Ovary (tissue), 3 donors: ENCODE data around the gene OBSCN.

Experiments
- CTCF ChIP-seq, 3 donors: fragments of 450-650 bp in 2 of 3; fragments of 200-600 bp in 1 of 3; IDR thresholded peaks; one replicate each; pipeline versions ENCODE4 v1.5.1 to v1.8.0; 2016 to 2022; ENCODE audit warnings: antibody characterized with exemption in 3 of 3, mild to moderate bottlenecking in 1 of 3
- POLR2A ChIP-seq: fragments of 450-650 bp; IDR thresholded peaks from one replicate; pipeline ENCODE4 v1.6.1; 2017; ENCODE audit warnings: antibody characterized with exemption, mild to moderate bottlenecking, moderate library complexity
- donor health status: DM: no; HTN: no; CAD: no.

DNA sequence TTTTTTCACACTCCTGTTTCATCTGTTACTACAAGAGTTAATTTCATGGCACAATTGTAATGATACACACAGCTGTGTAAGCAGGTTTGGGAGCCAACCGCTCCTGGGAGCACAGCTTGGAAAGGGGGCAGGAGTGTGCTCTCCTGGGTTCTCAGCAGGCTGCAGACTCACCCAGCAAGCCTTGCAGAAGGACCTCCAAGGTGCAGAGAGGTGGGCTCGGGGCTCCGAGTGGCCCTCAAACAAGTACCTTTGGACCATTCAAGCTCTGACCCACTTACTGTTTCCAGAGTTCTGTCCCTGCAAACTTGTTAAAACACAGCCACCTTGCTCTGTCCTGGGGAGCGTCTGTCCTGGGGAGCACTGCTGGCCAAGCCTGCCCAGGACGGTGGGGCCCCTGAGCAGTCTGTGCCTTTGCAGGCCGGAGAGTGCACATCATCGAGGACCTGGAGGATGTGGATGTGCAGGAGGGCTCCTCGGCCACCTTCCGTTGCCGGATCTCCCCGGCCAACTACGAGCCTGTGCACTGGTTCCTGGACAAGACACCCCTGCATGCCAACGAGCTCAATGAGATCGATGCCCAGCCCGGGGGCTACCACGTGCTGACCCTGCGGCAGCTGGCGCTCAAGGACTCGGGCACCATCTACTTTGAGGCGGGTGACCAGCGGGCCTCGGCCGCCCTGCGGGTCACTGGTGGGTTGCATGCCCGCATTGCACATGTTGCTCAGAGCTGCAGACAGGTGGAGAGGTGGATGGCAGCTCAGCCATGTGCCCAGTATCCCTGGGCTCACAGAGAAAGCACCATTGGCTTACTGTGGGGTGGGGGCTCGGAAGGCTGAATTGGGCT is 78.0 kb downstream of the OBSCN start:
- TF ChIP-seq CTCF (IDR thresholded peaks at IDR 0.05) (no peak), POLR2A (no peak)
